Loucy (cell line): Measurements from ENCODE around the gene MCHR2.

ENCODE experiments used
- EZH2phosphoT487 ChIP-seq: fragments of 200-600 bp; IDR thresholded peaks from 2 replicates; pipeline ENCODE4 v1.6.1; 2018; ENCODE audit warnings: antibody characterized with exemption, mild to moderate bottlenecking, moderate library complexity, borderline replicate concordance
- TF ChIP-seq, protein P1 (sequence below): fragments of 200-600 bp; sonication (generic); conservative IDR thresholded peaks from 2 replicates; pipeline ENCODE4 v1.5.1; 2014; ENCODE audit warnings: mild to moderate bottlenecking, antibody characterized with exemption, low read length

GRCh38 chr6:99991955-99992354, 2.1 kb downstream of the MCHR2 start:
- TF ChIP-seq, protein P1, sequence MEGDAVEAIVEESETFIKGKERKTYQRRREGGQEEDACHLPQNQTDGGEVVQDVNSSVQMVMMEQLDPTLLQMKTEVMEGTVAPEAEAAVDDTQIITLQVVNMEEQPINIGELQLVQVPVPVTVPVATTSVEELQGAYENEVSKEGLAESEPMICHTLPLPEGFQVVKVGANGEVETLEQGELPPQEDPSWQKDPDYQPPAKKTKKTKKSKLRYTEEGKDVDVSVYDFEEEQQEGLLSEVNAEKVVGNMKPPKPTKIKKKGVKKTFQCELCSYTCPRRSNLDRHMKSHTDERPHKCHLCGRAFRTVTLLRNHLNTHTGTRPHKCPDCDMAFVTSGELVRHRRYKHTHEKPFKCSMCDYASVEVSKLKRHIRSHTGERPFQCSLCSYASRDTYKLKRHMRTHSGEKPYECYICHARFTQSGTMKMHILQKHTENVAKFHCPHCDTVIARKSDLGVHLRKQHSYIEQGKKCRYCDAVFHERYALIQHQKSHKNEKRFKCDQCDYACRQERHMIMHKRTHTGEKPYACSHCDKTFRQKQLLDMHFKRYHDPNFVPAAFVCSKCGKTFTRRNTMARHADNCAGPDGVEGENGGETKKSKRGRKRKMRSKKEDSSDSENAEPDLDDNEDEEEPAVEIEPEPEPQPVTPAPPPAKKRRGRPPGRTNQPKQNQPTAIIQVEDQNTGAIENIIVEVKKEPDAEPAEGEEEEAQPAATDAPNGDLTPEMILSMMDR: no peak
- TF ChIP-seq EZH2phosphoT487: no peak
